EL (cell line): Measurements from ENCODE around the gene GAD1.

Experiments
- DNase-seq: peaks from one replicate; pipeline ENCODE4 v3.0.0-alpha.2; 2016

Gene GAD1

DNA sequence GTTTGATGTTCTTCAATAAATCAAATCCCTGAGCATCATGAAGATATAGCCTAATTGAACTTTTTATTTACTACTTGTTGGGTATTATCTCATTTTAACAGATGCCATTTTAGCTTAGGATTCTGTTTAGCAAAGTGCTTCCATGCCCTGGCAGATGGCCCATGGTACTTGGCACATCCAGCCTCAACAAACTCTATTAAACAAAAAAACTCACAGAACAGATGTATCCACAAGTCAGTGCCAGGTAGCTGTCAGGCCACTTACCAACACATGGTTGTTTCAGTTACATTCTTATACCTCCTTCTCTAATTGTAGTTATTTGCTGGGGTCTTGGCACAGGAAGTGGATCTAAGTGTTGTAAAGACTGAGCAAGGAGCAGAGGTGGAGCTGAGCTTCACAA, 29.6 kb downstream of the GAD1 start:
- DNase-seq = no peak

DNA sequence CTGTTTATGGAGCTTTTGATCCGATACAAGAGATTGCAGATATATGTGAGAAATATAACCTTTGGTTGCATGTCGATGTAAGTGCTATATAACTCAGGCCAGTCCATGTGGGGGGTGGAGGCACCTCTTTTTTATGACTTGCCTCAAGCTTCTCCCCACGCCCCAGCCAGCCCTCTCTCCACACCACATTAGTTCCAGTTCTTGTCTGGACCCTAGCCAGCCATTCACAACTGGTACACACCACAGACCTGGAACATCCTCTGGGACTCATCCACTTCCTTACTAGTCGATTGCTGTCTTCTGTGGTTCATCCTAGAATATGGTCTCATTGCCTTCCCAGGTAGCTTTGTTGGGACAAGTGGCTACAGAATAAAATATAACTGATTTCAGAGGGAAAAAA, 31.0 kb downstream of the GAD1 start:
- DNase-seq = peak; percentile 11

DNA sequence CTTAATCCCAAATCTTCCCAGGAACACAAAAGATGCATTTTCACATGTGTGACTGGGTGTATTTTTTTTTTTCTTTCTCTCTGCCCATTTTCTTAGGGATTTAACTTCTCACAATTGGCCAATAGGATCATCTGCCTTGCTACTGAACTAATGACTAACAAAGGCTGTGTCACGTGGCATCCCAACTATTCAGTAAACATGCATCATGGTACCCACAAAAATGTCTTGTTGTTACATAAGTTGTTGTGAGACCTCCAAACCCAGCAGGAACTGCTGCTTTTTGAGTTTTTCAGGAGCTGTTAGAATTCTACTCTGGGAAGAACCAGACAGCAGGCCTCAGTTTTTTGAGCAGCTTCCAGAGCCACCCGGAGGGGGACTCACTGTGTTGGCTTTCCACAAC, 31.9 kb downstream of the GAD1 start:
- DNase-seq = peak; percentile 76

DNA sequence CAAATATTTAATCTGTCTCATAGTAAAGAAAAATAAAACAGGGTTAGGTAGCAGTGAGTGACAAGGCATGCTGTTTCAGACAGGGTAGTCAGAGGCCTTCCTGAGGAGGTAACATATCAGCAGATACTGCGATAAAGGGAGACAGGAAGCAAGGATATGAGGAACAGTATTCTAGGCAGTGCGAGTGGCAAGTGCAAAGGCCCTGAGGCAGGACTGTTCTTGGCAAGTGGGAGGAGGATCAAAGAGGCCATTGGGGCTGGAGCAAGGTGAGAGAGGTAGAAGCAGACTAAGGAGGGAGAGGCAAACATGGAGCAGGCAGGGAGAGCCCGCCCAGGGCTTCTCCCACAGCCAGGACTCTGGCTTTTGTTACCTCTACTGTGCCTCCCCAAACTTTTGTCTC, 33.6 kb downstream of the GAD1 start:
- no peak for DNase-seq

DNA sequence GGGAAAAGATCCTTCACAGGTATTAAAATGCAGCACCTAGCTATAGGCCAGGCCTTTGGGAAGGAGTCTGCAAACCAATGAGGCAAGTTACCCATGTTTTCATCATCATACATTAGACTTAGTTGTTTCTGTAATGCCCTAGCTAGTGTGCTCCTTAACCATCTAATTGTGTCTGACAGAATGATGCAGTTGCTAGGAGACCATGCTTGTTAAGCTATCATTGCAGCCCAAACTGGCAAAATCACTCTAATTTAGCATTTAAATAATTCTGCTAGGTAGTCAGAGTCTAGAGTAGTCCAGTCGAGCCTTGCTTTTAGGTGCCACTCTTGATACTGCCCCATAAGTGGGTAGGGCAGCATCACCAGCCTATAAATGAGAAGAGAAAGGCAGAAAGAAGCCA, 34.9 kb downstream of the GAD1 start:
- DNase-seq = no peak

DNA sequence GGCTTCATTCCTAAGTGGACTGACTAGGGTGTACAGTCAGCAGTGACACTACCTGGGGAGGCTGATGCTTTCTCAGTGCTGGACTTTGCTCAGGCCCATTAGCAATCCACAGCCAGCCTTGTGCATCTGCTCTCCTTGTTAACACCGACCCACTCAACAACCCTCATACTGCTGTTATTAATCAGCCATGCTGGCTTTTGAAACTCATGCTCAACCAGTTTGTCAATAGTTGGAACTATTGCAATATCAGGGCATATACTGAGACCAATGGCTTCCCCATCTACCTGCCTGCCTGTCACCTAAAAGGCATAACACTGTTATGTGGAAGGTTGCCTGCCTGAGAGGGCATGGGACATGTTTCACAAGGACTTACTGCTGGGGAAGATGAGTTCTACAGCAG, 39.4 kb downstream of the GAD1 start:
- DNase-seq = no peak

DNA sequence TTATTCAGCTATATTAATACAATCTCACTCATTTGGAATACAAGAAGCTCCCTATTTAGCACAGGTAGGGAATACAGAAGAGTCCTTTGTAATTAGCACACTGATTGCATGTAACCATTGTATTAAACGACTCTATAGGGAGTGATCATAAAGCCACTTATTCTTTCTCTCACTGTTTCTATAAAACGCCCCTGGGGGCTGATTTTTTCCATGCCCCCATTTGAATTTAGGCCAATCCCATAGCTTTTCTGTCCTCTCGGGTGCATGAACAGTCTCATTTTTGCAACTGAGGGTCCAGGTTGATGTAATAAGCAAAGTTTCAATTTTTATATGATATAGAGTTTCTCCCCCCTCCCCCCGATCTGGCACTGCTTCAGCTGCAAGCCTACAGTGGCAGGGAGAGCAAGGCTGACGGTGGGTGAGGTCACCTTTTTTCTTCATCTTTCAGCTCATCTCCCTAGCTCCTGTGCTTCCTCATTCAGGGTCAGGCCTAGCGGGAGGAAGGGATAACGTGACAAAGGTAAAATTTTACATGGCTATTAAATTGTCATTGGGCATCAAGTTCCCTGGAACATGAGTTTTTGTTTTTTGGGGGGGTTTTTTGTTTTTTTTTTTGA, 45.7 kb downstream of the GAD1 start:
- DNase-seq = no peak

DNA sequence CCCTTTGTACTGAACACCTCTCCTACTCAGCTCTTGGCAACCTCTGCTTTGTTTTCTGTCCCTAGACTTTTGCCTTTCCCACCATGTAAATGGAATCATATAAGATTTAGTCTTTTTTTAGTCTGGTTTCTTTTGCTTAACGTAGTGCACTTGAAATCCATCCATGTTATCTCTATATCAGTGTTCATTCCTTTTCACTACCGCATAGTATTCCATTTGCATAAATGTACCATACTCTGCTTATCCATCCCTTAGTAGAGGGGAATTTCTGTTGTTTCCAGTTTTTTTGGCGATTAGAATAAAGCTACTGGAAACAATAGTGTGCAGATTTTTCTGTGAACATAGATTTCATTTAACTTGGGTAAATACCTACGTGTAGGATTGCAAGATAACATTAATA, 46.4 kb downstream of the GAD1 start:
- no peak for DNase-seq

DNA sequence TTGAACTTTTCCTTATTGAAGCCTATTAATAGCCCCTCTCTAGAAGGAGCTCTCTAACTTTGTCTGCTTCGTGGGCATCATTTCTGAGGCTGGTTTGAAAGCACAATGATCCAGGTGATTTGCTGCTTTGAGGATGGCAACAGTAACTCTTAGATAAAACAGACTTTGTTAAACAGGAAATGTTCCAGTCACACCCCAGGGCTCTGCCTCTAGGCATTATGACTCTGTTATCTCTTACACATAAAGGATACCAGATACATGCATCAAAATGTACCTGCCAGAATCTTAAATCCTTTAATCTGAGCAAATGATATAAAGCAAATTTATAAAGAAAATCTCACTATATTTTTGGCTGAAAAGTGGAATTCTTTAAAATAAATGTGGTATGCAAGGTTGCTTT, 52.3 kb downstream of the GAD1 start:
- no peak for DNase-seq

DNA sequence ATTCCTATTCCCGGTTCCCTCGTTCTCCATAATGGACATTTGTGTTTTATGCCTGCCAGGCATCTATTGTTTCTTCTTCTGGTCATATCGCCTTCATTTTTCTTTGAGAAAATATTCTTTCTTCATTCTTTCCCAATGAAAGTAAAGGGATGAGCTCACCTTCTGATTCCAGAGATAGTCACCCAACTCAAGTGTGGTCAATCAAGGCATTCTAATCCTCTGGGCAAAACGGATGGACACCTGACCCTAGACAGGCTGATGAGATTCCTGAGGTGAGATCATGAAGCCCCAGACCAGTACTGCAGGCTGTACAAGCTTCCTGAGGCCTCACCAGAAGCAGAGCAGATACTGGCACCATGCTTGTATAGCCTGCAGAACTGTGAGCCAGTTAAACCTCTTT, 52.8 kb downstream of the GAD1 start:
- no peak for DNase-seq

DNA sequence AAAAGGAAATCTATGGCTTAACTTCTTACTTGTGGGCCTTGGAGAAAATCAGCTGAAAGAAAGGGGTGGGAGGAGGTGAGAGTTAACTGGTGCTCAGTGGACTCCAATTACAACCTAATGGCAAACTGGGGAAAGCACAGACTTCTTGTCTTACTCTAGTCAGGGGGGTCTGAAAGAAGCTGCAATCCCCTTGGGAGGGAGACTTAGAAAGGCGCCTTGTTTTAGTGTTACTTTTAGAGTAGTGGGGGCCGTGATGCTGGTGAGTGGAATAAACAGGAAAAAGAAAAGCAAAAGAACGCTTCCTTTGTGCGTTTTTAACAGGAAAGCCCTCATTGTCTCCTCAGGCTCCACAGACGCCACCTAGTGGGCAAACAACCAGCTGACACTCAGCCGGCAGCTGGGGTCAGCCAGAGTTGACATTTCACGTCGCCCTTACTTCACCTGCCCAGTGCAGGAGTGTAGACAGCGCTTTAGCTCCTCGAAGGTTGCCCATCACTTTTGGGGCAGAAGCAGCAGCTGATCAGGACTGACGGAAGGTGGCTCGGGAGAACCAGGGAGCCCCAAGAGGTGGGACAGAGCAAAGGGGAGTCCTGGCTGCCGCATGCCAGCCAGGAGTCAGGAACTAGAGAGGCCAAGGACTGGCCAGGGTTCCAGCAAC, 56.5 kb downstream of the GAD1 start:
- DNase-seq = peak; percentile 66

DNA sequence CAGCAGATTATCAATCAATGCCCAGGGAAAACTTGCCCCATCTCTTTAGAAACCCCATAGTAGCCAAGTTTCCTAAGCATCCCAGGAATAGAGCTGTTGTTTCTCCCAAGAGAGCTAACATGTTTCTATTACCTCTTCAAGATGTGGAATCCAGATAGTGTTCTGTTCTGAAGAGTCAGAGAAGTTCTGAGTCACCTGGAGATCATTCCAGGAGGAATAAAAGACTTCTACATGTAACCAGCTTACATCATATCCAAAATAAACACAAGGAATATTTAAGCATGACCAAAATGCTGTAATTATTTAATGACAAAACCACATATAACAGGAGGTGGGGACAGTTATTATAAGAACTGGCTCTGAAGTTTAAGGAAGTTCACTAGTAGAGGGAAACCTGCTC, 61.4 kb downstream of the GAD1 start:
- peak; percentile 29 for DNase-seq

DNA sequence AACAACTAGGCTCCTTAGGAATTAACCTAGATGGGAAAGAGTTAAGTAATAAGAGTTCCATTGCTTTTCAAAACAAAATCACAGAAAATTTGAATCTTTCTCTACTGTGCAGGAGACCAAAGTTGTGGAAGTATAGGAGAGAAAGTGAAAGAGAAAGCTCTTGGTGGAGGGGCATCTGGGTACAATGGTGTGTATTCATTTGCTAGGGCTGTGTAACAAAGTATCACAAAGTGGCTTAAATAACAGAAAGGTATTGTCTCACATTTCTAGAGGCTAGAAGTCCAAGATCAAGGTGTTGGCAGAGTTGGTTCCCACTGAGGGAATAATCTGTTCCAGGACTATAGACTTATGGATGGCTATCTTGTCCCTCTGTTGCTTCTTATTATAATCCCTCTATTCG, 61.8 kb downstream of the GAD1 start:
- DNase-seq = no peak

DNA sequence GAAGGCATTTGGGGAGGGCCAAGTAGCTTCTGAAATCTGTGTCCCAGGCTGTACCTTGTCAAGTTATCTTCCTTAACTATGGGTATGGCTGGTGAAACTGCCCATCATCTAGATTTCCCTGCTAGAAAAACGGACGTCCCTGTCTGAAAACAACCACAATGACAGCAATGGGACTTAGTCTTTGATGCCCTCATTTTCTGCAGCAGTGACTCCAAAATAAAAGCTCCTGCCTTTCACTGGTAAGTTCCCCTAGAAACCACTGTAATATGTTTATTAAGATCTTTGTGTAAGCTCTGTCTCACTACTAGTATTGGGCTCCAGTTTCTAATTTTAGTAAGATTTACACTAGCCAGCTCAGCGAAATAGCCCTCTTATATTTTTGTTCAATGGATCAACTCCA, 65.2 kb downstream of the GAD1 start:
- no peak for DNase-seq

DNA sequence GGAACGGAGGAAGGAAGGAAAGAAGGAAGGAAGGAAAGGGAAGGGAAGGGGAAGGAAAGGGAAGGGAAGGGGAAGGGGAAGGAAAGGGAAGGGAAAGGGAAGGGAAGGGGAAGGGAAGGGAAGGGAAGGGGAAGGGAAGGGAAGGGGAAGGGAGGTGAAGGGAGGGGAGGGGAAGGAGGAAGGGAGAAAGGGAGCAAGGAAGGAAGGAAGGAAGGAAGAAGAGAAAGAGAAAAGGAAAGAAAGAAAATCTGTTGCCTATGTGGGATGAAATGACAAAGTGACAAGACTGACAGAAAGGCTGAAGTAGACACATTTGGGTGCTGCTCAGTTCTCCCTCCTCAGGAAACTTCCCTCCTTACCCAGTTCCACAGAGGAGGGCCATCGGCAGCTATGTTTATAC, 66.1 kb downstream of the GAD1 start:
- DNase-seq = no peak

DNA sequence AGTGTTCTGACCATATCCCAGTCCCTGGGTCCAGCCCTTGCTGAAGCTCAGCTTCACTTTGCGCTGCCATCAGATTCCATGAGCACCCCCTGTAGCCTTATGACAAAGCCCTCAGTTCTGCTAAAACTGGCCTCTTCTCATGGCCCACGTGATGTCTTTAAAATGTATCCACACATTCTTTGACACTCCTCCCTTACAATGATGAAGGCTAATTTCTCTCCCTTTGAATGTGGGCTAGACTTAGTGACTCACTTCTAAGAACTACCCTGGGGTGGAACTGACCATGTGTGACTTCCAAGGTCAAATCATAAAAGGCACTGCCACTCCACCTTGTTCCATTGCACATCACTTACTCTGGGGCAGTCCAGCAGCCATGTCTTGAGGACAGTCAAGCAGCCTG, 67.0 kb downstream of the GAD1 start:
- peak; percentile 27 for DNase-seq

DNA sequence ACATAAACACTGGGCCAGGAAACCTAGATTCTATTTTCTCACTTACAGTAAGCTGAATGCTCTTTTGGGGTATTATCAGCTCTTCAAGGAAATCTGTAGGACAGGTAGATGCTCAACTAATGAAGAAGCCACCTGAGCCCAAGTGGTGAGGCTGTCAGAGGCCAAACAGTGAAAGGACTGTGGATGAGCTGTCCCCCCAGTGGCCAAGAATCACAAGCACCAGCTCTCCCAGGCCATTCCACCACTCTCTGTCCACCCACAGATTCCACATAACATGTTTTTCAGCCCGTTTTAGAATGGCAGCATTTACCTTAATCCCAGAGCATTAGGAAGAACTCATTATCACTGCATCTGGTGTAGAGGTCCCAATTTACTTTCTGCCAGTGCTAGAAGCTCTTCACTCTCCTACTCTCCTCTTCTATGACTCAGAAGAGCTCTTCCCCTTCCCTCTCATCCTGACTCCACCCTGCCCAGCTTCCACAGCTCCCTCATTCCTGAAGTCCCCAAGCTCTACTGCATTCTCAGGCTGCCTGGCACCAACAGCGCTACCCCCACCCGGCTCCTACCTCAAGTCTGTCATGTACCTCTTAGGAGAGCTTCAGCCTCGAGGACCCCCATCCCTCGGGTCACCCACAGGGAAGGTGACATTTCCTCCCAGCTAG, 68.6 kb downstream of the GAD1 start:
- DNase-seq = peak; percentile 71

DNA sequence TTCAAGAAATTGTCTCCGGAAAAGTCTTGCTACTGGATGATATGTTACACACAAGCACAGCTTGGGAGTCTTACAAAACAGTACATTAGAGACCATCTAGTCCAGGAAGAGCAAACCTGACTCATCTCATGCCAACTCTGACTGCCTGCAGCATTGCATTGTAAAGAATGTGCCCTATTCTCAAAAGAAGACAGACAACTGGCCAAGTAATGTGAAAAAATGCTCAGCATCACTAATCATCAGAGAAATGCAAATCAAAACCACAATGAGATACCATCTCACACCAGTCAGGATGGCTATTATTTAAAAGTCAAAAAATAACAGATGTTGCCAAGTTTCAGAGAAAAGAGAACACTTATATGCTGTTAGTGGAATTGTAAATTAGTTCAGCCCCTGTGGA, 69.7 kb downstream of the GAD1 start:
- DNase-seq = peak; percentile 94

DNA sequence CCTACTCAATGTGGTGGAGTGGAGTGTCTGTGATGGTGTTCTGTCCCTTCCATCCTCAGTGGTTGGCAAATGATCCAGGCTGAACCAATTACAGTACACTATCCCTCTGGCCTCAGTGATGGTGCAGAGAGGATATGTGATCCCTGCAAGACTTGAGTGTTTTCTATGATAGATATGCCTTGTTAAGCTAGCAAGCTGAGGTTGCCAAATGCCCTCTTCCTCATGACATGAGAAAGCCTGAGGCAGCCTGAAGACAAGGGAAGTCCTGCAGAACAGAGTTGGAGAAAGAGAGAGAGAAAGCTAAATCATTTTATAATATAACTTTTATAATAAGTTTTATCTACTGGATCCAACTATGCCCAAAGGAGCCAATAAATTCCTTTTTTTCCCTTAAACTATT, 70.8 kb downstream of the GAD1 start:
- DNase-seq = peak; percentile 36

DNA sequence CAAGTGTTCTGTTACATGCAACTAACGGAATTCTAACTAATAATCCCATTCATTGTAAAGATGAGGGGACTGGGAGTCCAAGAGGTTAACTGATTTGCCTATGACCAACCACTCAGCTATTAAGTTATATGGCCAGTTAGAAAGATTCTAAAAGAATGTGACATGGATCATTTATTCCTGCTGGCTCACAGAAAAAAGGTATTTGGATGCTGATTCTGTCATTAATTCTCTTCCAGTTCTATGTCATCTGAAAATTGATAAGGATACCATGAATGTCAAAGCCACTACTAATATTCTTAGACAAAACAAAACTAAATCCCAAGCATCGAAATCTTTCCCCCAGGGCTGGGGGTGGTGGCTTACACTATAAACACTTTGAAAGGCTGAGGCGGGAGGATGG, 71.2 kb downstream of the GAD1 start:
- DNase-seq = peak; percentile 41

DNA sequence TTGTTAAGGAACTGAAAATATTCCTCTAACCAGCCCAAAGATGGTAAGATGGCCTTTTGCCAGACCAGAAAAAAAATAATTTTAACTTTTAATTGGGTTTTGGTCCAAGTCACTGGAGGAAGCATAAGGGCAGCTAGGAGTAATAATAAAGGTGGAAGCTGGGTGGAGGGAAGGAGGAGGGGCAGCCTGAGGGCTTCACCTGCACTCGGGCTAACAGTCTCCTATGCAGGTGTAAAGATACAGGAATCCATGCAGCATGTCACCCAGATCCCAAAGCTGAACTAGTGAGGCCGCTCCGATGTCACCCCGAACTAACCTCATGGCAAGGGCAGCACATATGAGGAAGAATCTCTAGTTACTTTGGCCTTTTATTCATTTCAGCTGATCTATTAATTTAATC, 75.2 kb downstream of the GAD1 start:
- DNase-seq = no peak

DNA sequence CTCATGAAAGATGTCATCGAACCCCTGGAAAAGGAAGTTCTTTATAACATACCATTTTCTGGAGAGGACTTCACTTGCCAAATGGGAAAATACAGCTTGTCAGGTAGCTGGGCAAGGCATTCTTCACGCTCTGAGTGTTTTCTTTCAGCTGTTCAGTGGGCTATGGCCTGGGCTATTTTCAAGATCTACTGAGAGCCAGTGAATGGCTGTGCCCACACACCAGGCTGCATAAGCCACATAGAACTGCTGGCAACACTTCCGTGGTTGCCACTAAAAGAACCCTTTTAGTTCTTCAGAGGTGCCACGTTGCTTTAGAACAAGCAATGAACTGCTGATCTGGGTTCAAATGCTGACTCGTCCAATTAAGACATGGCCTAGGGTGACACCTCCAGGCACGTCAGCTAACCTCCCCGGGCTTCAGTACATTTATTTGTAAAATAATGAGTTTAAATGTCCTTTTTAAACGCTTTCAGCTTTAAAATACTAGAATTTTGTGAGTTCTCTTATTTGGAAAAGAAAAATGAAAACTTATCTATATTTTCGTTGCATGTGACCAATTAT, 75.8 kb downstream of the GAD1 start:
- DNase-seq = no peak

DNA sequence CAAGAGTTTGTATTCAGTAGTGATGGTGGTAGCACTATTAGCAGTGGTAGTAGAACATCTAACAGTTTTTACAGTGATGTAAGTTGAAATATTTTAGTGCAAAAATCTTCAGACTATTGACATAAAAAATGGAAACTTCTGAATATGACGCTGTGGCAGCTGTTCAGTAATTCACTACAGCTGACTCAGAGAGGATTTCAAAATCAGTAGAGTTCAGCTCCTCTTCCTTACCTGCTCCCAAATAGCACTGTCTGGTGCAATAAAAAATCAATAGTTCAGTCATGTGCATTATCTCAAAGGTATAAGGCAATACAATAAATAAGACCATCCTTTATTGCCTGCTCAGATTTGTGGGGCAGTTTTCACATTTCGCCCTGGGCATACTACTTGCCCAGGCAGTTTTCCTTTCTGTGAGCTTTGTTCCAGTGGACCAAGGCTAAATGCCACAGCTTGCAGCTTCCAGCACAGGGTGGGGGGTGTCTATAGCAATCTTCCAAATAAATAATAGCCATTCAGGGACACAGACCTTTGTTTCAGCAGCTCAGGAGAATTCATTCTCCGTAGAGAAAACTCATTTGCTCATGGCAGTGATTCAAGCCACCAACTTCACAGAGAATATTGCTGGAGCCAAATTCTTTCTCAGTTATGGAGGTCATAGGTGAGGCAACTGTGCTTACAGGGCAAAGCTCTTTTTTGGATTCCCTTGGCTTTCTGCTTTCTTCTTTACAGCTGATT, 78.5 kb downstream of the GAD1 start:
- peak; percentile 21 for DNase-seq

DNA sequence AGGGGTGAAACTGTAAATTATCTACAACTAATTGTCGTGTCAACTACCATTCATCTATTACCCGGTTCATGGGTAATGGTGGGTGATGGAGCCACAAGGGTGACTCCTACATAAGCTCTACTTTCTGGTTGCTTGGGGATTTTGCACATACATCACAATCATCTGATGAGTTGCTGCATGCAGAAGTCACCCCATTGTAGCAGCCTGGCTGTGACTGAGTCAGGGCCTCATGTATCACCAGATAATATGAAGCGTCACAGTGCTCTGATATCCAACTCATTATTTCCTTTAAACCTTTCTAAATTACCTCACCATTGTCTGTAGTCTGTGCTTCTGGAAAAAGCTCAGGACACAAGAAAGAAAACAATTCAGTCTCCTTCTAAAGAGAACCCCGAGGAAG, 79.9 kb downstream of the GAD1 start:
- DNase-seq = no peak
